Ishikawa (cell line): ENCODE data around the gene GPAM.

Source experiments
- CEBPB ChIP-seq: IDR thresholded peaks from 2 replicates; pipeline ENCODE4 v1.6.1; 2012
- CREB1 ChIP-seq: IDR thresholded peaks from 2 replicates; pipeline ENCODE4 v1.6.1; 2012; ENCODE audit warnings: low read depth
- EGR1 ChIP-seq: IDR thresholded peaks from 2 replicates; pipeline ENCODE4 v1.6.1; 2012
- EP300 ChIP-seq: IDR thresholded peaks from 2 replicates; pipeline ENCODE4 v1.6.1; 2012; ENCODE audit warnings: borderline replicate concordance
- FOXM1 ChIP-seq: IDR thresholded peaks from 2 replicates; pipeline ENCODE4 v1.6.1; 2012; ENCODE audit warnings: low read depth, borderline replicate concordance
- MAX ChIP-seq: IDR thresholded peaks from 2 replicates; pipeline ENCODE4 v1.6.1; 2012
- NFIC ChIP-seq: IDR thresholded peaks from 2 replicates; pipeline ENCODE4 v1.6.1; 2012
- RAD21 ChIP-seq: IDR thresholded peaks from 2 replicates; pipeline ENCODE4 v1.6.1; 2012; ENCODE audit warnings: low read depth
- REST ChIP-seq: IDR thresholded peaks from 2 replicates; pipeline ENCODE4 v1.6.1; 2012; ENCODE audit warnings: low read depth, mild to moderate bottlenecking
- TAF1 ChIP-seq: IDR thresholded peaks from 2 replicates; pipeline ENCODE4 v1.6.1; 2012; ENCODE audit warnings: low read depth, mild to moderate bottlenecking
- TCF12 ChIP-seq: IDR thresholded peaks from 2 replicates; pipeline ENCODE4 v1.6.1; 2012; ENCODE audit warnings: low read depth
- TEAD4 ChIP-seq: IDR thresholded peaks from 2 replicates; pipeline ENCODE4 v1.6.1; 2012
- USF1 ChIP-seq: IDR thresholded peaks from 2 replicates; pipeline ENCODE4 v1.6.1; 2012
- YY1 ChIP-seq: IDR thresholded peaks from 2 replicates; pipeline ENCODE4 v1.6.1; 2012; ENCODE audit warnings: low read depth
- ZBTB7A ChIP-seq: IDR thresholded peaks from 2 replicates; pipeline ENCODE4 v1.6.1; 2012; ENCODE audit warnings: low read depth

Gene GPAM

GRCh38 chr10:112187527-112187926 is 4.0 kb upstream of the GPAM start:
- no peak for TF ChIP-seq CEBPB
- TF ChIP-seq EP300, result no peak
- TF ChIP-seq REST, result no peak
- no peak for TF ChIP-seq EGR1
- no peak for TF ChIP-seq TEAD4
- no peak for TF ChIP-seq NFIC
- TF ChIP-seq MAX, result no peak
- no peak for TF ChIP-seq TAF1
- TF ChIP-seq RAD21, result no peak
- TF ChIP-seq USF1, result no peak
- no peak for TF ChIP-seq FOXM1
- no peak for TF ChIP-seq TCF12

GRCh38 chr10:112185959-112186358 is 2.4 kb upstream of the GPAM start:
- TF ChIP-seq CREB1 (no peak), RAD21 (no peak), NFIC (no peak), ZBTB7A (no peak), USF1 (no peak), MAX (no peak), TCF12 (no peak), CEBPB (no peak), REST (no peak), TEAD4 (no peak), YY1 (no peak), EP300 (no peak), FOXM1 (no peak), TAF1 (no peak), EGR1 (no peak)

- TF ChIP-seq EP300, result no peak
- TF ChIP-seq NFIC, result no peak
Measured at GRCh38 chr10:112184379-112184778, 814 bp upstream of the GPAM start.

GRCh38 chr10:112184052-112184371 is 447 bp upstream of the GPAM start:
- no peak for TF ChIP-seq USF1
- no peak for TF ChIP-seq YY1
- TF ChIP-seq MAX, result no peak
- no peak for TF ChIP-seq CEBPB
- TF ChIP-seq TEAD4, result no peak
- TF ChIP-seq FOXM1, result no peak
- no peak for TF ChIP-seq TAF1
- no peak for TF ChIP-seq REST
- TF ChIP-seq EGR1, result no peak
- no peak for TF ChIP-seq TCF12

GRCh38 chr10:112182784-112183328 is 709 bp downstream of the GPAM start:
- TF ChIP-seq RAD21, result no peak
- no peak for TF ChIP-seq ZBTB7A
- no peak for TF ChIP-seq CREB1
- no peak for TF ChIP-seq TEAD4
- no peak for TF ChIP-seq CEBPB
- TF ChIP-seq EGR1, result no peak
- no peak for TF ChIP-seq YY1
- no peak for TF ChIP-seq TCF12
- TF ChIP-seq EP300, result no peak
- no peak for TF ChIP-seq USF1
- TF ChIP-seq REST, result no peak
- no peak for TF ChIP-seq MAX
- no peak for TF ChIP-seq NFIC
- no peak for TF ChIP-seq FOXM1
- TF ChIP-seq TAF1, result no peak
